ENCODE data around the gene NACC1. TPM values are rescaled to one million over a fixed set of nuclear protein-coding genes. Genes with fewer than 3 reads are reported as not detected.

NACC1 gene
- total RNA-seq, 2 donors from 2014 or later: 25.4 to 27.3 TPM

DNA sequence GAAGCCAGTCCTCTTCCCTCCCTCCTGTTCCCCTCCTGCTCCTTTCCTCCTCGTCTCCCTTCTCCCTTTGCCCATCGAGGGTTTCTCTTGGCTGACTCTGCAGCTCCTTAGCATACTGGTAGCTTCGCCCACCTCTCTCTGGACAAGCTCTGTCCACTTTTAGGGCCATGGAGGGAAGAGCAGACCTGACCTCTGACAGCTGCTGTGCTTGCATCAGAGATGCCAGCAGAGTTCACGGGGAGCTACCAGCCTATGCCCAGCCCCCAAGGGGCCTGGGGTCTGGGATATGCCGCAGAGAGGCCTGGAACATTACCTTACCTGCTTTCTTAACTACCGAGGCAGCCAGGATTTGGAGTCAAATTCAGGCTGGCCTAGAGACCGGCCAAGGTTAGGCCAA is 35.1 kb upstream of the NACC1 start:
- Histone ChIP-seq H3K4me3 (no peak overlapping the region), H3K27ac (peak overlapping the region; percentile 50 to 55), H3K9me3 (no peaks in the 10 kb centered on the region), H3K36me3 (peaks cover 18% of the 10 kb centered on the region), H3K27me3 (no peaks in the 10 kb centered on the region), H3K4me1 (peaks cover 0 to 69% of the 10 kb centered on the region in 2 donors)
- no peak for DNase-seq (ENCODE audit: low spot score)
- no peak for TF ChIP-seq CTCF (IDR thresholded peaks at IDR 0.05)

DNA sequence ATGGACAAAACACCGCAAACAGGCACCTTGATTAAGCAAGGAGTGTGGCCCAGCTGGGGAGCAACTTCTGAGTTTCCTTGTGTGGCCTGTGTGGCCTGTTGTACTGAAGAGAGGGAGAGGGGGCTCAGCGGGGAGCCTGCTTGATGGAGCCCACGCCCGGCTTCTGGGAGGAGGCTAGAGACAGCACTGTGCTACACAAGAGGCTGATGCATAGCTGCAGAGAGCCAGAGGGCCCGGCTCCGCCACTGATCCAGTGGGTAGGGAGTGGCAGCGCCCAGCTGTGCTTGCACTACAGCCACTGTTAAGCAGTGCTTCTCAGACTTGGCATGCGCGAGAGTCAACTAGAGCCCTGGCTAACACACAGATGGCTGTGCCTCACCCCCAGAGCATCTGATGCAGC is 34.4 kb upstream of the NACC1 start:
- Histone ChIP-seq H3K27me3 (no peaks in the 10 kb centered on the region), H3K4me3 (no peak overlapping the region), H3K27ac (peak overlapping the region; percentile 50 to 55), H3K9me3 (no peaks in the 10 kb centered on the region), H3K36me3 (peaks cover 21% of the 10 kb centered on the region), H3K4me1 (peaks cover 0 to 62% of the 10 kb centered on the region in 2 donors)
- TF ChIP-seq CTCF (IDR thresholded peaks at IDR 0.05): no peak
- no peak for DNase-seq (ENCODE audit: low spot score)

DNA sequence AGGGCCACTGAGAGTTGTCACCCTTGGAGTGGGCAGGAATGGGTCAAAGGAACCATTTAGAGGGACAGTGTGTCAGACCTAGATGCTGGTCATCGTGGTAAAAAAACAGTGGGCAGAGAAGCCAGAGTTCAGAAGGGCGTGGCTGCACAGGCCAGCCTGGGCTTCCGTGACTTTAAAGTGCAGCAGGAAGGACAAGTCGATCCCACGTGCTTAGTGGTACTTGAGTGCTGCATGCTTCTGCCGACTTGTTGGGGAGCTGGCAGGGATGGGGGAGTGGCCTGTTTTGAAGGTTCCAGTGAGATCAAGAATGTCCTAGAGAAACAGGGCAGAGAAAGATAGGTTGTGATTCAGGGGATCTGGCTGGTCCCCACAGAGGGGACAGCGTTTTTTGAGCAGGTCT is 32.4 kb upstream of the NACC1 start:
- H3K27me3 ChIP-seq: no peaks in the 10 kb centered on the region
- H3K4me1 ChIP-seq: peaks cover 0 to 63% of the 10 kb centered on the region in 2 donors
- DNase-seq (ENCODE audit: low spot score): no peak
- no peaks in the 10 kb centered on the region for H3K9me3 ChIP-seq
- peaks cover 21% of the 10 kb centered on the region for H3K36me3 ChIP-seq
- H3K27ac ChIP-seq: peak overlapping the region; percentile 42 to 49
- H3K4me3 ChIP-seq: no peak overlapping the region
- no peak for TF ChIP-seq CTCF (IDR thresholded peaks at IDR 0.05)

GRCh38 chr19:13086341-13086740 is 31.7 kb upstream of the NACC1 start:
- H3K4me3 ChIP-seq: no peak overlapping the region
- H3K4me1 ChIP-seq: peaks cover 0 to 68% of the 10 kb centered on the region in 2 donors
- TF ChIP-seq CTCF (IDR thresholded peaks at IDR 0.05): no peak
- no peak for DNase-seq (ENCODE audit: low spot score)
- H3K36me3 ChIP-seq: peaks cover 21% of the 10 kb centered on the region
- no peaks in the 10 kb centered on the region for H3K9me3 ChIP-seq
- H3K27me3 ChIP-seq: no peaks in the 10 kb centered on the region
- peak overlapping the region; percentile 42 to 49 for H3K27ac ChIP-seq

DNA sequence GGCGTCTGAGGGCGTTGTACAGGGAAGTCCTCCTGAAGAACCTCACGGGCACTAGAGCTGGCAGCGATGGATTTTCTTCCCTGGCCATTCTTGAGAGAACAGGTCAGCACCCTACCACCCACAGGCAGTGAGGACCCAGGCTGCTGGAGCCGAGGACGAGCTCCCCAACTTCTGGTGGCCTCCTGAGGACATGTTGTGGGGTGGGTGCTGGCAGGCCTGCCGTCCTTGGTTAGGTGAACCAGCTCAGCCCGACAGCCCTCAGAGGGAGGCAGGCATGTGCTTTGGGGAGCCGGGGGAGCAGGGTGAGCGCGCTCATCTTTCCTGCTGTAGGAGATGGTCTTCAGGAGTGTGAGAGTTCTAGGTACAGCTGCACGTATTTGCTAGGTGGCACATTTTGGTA is 30.8 kb upstream of the NACC1 start:
- H3K4me3 ChIP-seq: no peak overlapping the region
- no peak for DNase-seq (ENCODE audit: low spot score)
- no peaks in the 10 kb centered on the region for H3K9me3 ChIP-seq
- peaks cover 15% of the 10 kb centered on the region for H3K36me3 ChIP-seq
- H3K27ac ChIP-seq: no peak overlapping the region
- TF ChIP-seq CTCF (IDR thresholded peaks at IDR 0.05): no peak
- no peaks in the 10 kb centered on the region for H3K27me3 ChIP-seq
- H3K4me1 ChIP-seq: peaks cover 0 to 67% of the 10 kb centered on the region in 2 donors

DNA sequence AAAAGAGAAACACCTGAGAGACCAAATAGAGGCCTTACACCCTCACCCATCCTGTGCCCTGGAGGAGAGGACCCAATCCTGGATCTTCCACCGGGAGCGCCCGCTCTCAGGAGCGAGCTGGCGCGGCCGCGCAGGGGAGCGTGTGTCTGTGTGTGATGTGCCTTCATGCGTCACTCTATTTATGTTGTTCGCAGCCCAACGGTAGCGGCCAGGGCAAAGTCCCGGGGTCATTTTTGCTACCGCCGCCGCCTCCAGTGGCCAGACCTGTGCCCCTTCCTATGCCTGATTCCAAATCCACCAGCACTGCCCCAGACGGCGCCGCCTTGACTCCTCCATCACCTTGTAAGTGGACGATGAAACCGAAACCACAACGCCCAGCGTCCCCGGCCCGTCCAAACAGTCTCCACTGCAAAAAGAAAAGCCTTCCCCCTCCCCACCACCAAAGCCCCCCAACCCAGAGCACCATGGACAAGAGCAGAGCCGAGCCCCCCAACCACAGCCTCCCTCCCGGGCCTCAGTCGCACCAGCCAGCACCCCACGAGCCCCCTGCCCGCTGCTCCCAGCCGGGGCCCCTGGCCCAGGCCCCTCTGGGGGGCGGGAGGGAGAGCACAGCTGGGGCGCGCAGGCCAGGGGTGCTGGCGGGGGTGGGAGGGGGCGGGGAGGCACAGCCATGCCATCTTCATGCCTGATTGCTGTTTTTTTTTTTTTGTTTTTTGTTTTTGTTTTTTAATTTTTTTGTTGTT is 30.1 kb upstream of the NACC1 start:
- H3K27me3 ChIP-seq: no peaks in the 10 kb centered on the region
- no peaks in the 10 kb centered on the region for H3K9me3 ChIP-seq
- H3K36me3 ChIP-seq: peaks cover 15% of the 10 kb centered on the region
- no peak overlapping the region for H3K4me3 ChIP-seq
- peaks cover 0 to 68% of the 10 kb centered on the region in 2 donors for H3K4me1 ChIP-seq
- no peak for DNase-seq (ENCODE audit: low spot score)
- H3K27ac ChIP-seq: peak overlapping the region in 1 of 2 donors; percentile 85
- no peak for TF ChIP-seq CTCF (IDR thresholded peaks at IDR 0.05)

All from right atrium auricular region (tissue), 2 donors.